Neural cell (in vitro differentiated cells): ENCODE data around the gene LRRC72.

Source experiments
- CTCF ChIP-seq: fragments of 450-650 bp; IDR thresholded peaks from 2 replicates; pipeline ENCODE4 v1.5.1; 2014; ENCODE audit warnings: antibody characterized with exemption, mild to moderate bottlenecking, moderate library complexity; ENCODE audit not compliant: poor library complexity, severe bottlenecking
- EP300 ChIP-seq: fragments of 450-650 bp; conservative IDR thresholded peaks from 2 replicates; pipeline ENCODE4 v1.6.1; 2014; ENCODE audit warnings: antibody characterized with exemption, mild to moderate bottlenecking, moderate library complexity; ENCODE audit not compliant: poor library complexity, severe bottlenecking
- EZH2 ChIP-seq: fragments of 200-600, 300-800 bp; shearing (Covaris generic), sonication (generic); IDR thresholded peaks from 2 replicates; pipeline ENCODE4 v1.6.1; 2014; ENCODE audit warnings: antibody characterized with exemption, low read length, borderline replicate concordance, mild to moderate bottlenecking; ENCODE audit not compliant: insufficient read depth, poor library complexity, severe bottlenecking
- MXI1 ChIP-seq: fragments of 450-650 bp; conservative IDR thresholded peaks from 2 replicates; pipeline ENCODE4 v1.6.1; 2014; ENCODE audit warnings: antibody characterized with exemption, mild to moderate bottlenecking; ENCODE audit not compliant: poor library complexity, severe bottlenecking
- POLR2AphosphoS5 ChIP-seq: IDR thresholded peaks from 2 replicates; pipeline ENCODE4 v1.6.1; 2012
- RAD21 ChIP-seq: fragments of 450-650 bp; conservative IDR thresholded peaks from 2 replicates; pipeline ENCODE4 v1.6.1; 2014; ENCODE audit warnings: antibody characterized with exemption, mild to moderate bottlenecking, moderate library complexity
- REST ChIP-seq: IDR thresholded peaks from 2 replicates; pipeline ENCODE4 v1.6.1; 2012; ENCODE audit warnings: borderline replicate concordance
- SMC3 ChIP-seq: fragments of 450-650 bp; conservative IDR thresholded peaks from 2 replicates; pipeline ENCODE4 v1.6.1; 2014; ENCODE audit warnings: antibody characterized with exemption, mild to moderate bottlenecking, moderate library complexity; ENCODE audit not compliant: poor library complexity
- TAF1 ChIP-seq: IDR thresholded peaks from 2 replicates; pipeline ENCODE4 v1.6.1; 2012; ENCODE audit warnings: low read depth

- TF ChIP-seq CTCF = no peak
- no peak for TF ChIP-seq TAF1
- TF ChIP-seq POLR2AphosphoS5 = no peak
- TF ChIP-seq RAD21 = no peak
- no peak for TF ChIP-seq EZH2
- TF ChIP-seq REST = no peak
- TF ChIP-seq MXI1 = no peak
- no peak for TF ChIP-seq EP300
- no peak for TF ChIP-seq SMC3
Measured at GRCh38 chr7:16479591-16479990, 47.0 kb upstream of the LRRC72 start.
